Psoas muscle (tissue), 8 donors: ENCODE results near the gene CACNG4. TPM values are rescaled to one million over a fixed set of nuclear protein-coding genes. Genes with fewer than 3 reads are reported as not detected.

Experiments used
- ATAC-seq, 4 donors: fragments of 200-7000 bp; cut with Tn5 transposase; one replicate each; pipeline ENCODE4 v1.9.1; 2020; ENCODE audit warnings: moderate library complexity in 3 of 4, mild to moderate bottlenecking in 2 of 4
- DNase-seq, 2 donors: peaks; one replicate each; pipeline ENCODE4 v3.0.0-alpha.2; 2020
- H3K27ac ChIP-seq: fragments of 200-600 bp; one replicate; pipeline ENCODE4 v1.8.0; 2022
- H3K27me3 ChIP-seq, 3 donors: fragments of 200-600 bp in 1 of 3; one replicate each; pipeline versions ENCODE4 v1.6.1 to v1.8.0; 2013 to 2022; ENCODE audit warnings: low read length in 2 of 3, mild to moderate bottlenecking in 2 of 3, moderate library complexity in 1 of 3; ENCODE audit not compliant: insufficient read depth in 3 of 3
- H3K36me3 ChIP-seq, 2 donors: fragments of 200-600 bp in 1 of 2; one replicate each; pipeline versions ENCODE4 v1.6.1 to v1.8.0; 2013 to 2022; ENCODE audit warnings: low read depth in 1 of 2, mild to moderate bottlenecking in 1 of 2, moderate library complexity in 1 of 2; ENCODE audit not compliant: insufficient read depth in 1 of 2
- H3K4me1 ChIP-seq: fragments of 200-600 bp; one replicate; pipeline ENCODE4 v1.8.0; 2022
- H3K4me3 ChIP-seq: fragments of 200-600 bp; one replicate; pipeline ENCODE4 v1.8.0; 2022; ENCODE audit warnings: mild to moderate bottlenecking
- H3K9me3 ChIP-seq: fragments of 200-600 bp; one replicate; pipeline ENCODE4 v1.8.0; 2022
- CTCF ChIP-seq: fragments of 200-600 bp; IDR thresholded peaks from one replicate; pipeline ENCODE4 v1.8.0; 2022; ENCODE audit warnings: antibody characterized with exemption
- WGBS, 3 donors: extraction: QIAGEN DNeasy Blood & Tissue Kit; methylation state at CpG; one replicate each; pipeline versions ENCODE4 v1.1.6 to v1.1.7; 2013; 5-methylcytosine and 5-hydroxymethylcytosine counted together
- intact Hi-C, 2 donors: fragments of 100-400 bp; cut with DNase I; formaldehyde crosslinking; loops; one replicate each; pipeline versions ENCODE4 v1.11.0 to v1.14.2; 2022
- polyA plus RNA-seq, 3 donors: library from polyadenylated mRNA; stranded (reverse); fragments of 200-250 nt; gene quantifications; one replicate each; pipeline ENCODE4 v1.2.3, GENCODE V29; 2013
- total RNA-seq, 4 donors: library from RNA; stranded (reverse); fragmentation: NEBNext Ultra II Directional in 2 of 4; extraction: Animal tissue kit (Norgen Biotek cat#: 25700) in 2 of 4; gene quantifications; one replicate each; pipeline versions ENCODE4 v1.2.1 to v1.2.4, GENCODE V29; 2021 to 2023
- donor health status: healthy with polysubstance abuse.
- donor health status: DM: no; HTN: no; CAD: no; lungs with moderate emphysema.
- donor health status: Bipolar disorder and iron deficiency.
- donor health status: healthy.
- donor health status: DM: yes; HTN: yes; CAD: no.
- donor health status: DM: no; HTN: no; CAD: no.
- donor health status: DM: no; HTN: no; CAD: no.
- donor health status: DM: yes; HTN: yes; CAD: no.

CACNG4 gene
- total and polyA plus RNA-seq, 7 donors = 0.03 TPM; not detected in 6

DNA sequence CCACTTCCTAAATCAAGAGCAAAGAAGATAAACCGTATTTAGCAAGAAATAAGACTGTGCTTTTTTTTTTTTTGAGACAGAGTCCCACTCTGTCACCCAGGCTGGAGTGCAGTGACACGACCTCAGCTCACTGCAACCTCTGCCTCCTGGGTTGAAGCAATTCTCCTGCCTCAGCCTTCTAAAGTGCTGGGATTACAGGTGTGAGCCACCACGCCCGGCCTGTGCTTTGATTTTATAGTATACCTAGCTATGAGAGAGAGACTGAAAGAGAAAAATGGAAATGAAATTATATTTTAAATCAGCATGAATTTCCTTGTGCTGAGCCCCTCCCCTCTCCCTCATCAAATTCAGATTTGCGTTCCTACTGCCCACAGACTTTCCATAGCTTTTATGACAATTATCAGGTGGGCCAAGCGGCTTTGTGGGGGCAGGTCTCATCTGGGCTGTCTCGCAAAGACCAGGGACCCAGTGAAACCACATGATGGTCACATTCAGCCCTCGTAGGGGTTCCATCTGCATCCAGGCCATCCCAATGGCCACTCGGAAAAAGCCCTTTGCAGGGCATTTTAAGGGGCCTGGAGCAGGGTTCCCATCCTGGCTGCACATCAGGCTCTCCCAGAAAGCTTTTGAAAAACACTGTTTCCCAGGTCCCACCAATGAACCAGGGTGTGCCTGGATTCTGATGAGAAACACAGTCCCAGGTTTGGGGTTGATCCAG is 88.4 kb downstream of the CACNG4 start:
- TF ChIP-seq CTCF = no peak
- Histone ChIP-seq H3K4me1 (peaks cover 65% of the 10 kb centered on the region), H3K27me3 (no peaks in the 10 kb centered on the region), H3K9me3 (peaks cover 7% of the 10 kb centered on the region), H3K27ac (peak overlapping the region; percentile 68), H3K4me3 (no peak overlapping the region), H3K36me3 (peaks cover 0 to 38% of the 10 kb centered on the region in 2 donors)
- DNase-seq (no peak), ATAC-seq (no peak)
- intact Hi-C loops = no loop called here
- 87 to 95% (median 90%) methylated on average over 9 of the region's 9 CpGs for WGBS, 3 donors

GRCh38 chr17:67053438-67054000 is 89.0 kb downstream of the CACNG4 start:
- ATAC-seq = no peak
- peaks cover 5% of the 10 kb centered on the region for H3K9me3 ChIP-seq
- peak overlapping the region; percentile 68 for H3K27ac ChIP-seq
- H3K4me1 ChIP-seq = peaks cover 62% of the 10 kb centered on the region
- TF ChIP-seq CTCF = no peak
- no peaks in the 10 kb centered on the region for H3K27me3 ChIP-seq
- H3K36me3 ChIP-seq = peaks cover 0 to 44% of the 10 kb centered on the region in 2 donors
- no peak for DNase-seq
- H3K4me3 ChIP-seq = no peak overlapping the region
- WGBS, 3 donors = 76 to 80% (median 77%) methylated on average over 9 of the region's 9 CpGs
- intact Hi-C loops = no loop called here

- H3K4me3 ChIP-seq = no peak overlapping the region
- ATAC-seq (no peak), DNase-seq (no peak)
- H3K36me3 ChIP-seq = peaks cover 0 to 44% of the 10 kb centered on the region in 2 donors
- H3K9me3 ChIP-seq = no peaks in the 10 kb centered on the region
- intact Hi-C loops = no loop called here
- no peak for TF ChIP-seq CTCF
- peaks cover 57% of the 10 kb centered on the region for H3K4me1 ChIP-seq
- H3K27me3 ChIP-seq = no peaks in the 10 kb centered on the region
- 72 to 76% (median 74%) methylated on average over 19 of the region's 19 CpGs for WGBS, 3 donors
- peak overlapping the region; percentile 68 for H3K27ac ChIP-seq
These were observed 89.6 kb downstream of the CACNG4 start for GRCh38 chr17:67054011-67054591.

DNA sequence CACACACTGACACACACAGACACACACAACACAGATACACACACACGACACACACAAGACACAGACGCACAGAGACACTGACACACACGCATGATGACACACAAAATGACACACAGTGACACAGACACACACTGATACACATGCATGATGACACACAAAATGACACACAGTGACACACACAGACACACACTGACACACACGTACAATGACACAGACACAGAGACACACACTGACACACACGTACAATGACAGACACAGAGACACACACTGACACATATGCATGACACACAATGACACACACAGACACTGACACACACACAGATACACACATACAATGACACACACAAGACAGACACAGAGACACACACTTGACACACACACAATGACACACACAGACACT is 90.1 kb downstream of the CACNG4 start:
- no peak for DNase-seq
- Histone ChIP-seq H3K4me3 (no peak overlapping the region), H3K27ac (no peak overlapping the region), H3K27me3 (no peaks in the 10 kb centered on the region), H3K9me3 (no peaks in the 10 kb centered on the region), H3K4me1 (peaks cover 52% of the 10 kb centered on the region), H3K36me3 (peaks cover 0 to 39% of the 10 kb centered on the region in 2 donors)
- no peak for ATAC-seq
- no peak for TF ChIP-seq CTCF
- intact Hi-C loops = no loop called here
- WGBS, 3 donors = 73 to 92% (median 90%) methylated on average over 5 of the region's 5 CpGs
